HG02943 (cell line): ENCODE measurements around the gene TNIK.
"Not testable (repeated sequence)": the region's sequence is repeated elsewhere in the genome, so short reads cannot be mapped to it uniquely, and the experiment has no call there.

ENCODE experiments used
- ATAC-seq: cut with Tn5 transposase; IDR thresholded peaks from one replicate; pipeline ENCODE4 v1.9.1; 2021; ENCODE audit warnings: mild to moderate bottlenecking, low read depth, moderate library complexity; ENCODE audit not compliant: unreplicated experiment

TNIK gene

DNA sequence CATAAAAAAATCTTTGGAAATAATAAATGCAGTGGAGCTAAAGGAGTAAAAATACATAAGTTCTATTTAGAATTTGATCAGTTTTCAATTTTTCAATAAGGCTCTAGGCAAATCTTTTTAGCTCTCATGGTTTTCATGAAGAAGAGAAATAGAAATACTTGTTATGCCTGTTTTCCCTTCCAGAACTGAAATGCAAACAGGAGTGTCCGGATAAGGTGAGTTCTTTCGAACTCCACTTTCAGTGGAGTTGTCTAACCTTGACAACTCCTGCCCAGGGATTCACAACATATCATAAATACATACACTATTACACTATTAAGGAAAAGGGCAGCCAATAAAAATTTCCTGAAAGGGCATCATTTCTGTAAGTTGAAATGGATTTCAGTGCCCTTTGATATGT, 217.3 kb downstream of the TNIK start:
- no peak for ATAC-seq

DNA sequence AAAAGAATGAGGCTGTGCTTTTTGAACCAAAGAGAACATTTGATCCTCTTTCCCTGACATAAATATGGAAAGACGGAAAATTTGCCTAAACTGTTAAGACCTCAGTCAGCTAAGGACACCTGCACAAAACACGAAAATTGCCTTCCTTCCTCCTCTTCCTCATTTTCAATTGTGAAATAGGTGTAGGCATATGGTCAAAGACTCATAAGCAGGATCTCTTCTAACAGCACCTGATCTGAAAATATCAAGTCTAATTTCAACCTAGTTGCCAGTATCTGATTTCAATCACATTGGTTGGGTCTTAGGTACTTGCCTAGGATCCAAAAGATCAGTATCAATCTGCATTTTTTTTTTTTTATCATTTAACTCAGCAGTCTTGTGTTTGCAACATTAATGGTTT, 218.0 kb downstream of the TNIK start:
- ATAC-seq = no peak

DNA sequence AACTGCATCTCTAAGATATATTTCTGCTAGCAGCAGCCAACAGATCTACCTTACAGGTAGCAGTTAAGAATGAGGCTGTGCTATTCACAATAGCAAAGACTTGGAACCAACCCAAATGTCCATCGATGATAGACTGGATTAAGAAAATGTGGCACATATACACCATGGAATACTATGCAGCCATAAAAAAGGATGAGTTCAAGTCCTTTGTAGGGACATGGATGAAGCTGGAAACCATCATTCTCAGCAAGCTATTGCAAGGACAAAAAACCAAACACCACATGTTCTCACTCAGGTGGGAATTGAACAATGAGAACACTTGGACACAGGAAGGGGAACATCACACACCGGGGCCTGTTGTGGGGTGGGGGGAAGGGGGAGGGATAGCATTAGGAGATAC, 218.6 kb downstream of the TNIK start:
- ATAC-seq = not testable (repeated sequence)

DNA sequence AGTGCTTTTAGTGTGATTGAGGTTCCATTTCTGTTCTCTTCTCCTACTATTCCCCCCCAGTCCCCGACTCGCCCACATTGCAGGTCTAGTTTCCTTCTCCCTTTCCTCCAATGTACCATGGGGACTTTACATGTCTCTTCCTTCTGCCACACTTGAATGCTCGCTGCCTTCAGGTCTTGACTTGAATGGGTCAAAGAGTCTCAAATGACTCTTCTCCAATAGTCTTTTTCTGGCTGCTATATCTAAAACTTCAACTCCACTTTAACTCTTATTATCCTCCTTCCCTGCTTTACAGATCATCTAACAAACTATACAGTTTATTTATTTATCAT, 219.7 kb downstream of the TNIK start:
- ATAC-seq = no peak

DNA sequence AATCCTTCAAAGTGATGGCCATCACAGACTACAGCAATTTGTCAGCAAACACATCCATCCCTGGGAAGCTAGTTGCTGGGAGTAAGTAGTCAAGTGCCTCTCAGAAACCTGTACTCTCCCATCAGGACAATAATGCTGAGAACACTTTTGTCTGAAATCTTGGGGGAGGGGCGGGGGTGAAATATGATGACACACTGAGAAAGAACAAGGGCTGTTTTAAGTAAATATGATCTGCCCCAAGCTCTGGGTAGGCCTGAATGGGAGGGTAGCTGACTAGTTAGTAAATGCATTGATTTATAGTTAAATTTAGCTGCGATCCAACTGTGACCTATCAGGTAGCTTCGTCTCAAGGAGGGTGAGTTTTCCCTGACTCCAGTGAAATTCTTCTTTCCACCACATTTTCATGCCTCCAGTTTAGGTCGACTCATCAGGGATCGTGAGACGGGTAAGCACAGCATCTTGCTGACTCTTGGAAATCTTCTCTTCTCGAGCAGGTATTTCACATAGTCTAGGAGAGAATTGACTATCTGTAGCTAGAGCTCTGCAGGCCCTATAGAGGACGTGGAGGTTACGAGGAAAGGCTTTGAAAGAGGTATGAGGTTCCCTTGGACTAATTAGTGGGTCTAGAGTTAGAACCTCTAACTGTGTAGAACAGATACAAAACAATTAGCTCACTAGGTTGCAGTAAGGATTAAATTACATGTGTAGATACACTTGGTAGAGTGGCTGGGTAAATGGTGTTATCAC, 220.3 kb downstream of the TNIK start:
- no peak for ATAC-seq

DNA sequence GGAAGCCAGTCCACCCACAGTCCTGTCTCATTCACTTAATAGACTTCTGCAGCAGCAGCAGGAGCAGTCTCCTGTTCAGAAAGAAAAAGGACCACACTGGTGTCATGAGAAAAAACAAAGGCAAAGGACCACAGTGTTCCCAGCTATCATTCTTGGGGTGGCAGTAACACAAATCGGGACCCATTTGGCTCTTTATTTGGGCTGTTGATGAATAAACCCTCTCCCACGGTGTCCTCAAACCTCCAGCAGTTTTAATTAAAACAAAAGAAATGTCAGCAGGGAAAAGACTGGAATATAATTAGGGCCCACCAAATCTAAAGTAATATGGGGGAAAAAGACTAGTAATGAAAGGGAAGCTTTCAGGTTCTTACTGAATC, 223.2 kb downstream of the TNIK start:
- ATAC-seq = no peak

DNA sequence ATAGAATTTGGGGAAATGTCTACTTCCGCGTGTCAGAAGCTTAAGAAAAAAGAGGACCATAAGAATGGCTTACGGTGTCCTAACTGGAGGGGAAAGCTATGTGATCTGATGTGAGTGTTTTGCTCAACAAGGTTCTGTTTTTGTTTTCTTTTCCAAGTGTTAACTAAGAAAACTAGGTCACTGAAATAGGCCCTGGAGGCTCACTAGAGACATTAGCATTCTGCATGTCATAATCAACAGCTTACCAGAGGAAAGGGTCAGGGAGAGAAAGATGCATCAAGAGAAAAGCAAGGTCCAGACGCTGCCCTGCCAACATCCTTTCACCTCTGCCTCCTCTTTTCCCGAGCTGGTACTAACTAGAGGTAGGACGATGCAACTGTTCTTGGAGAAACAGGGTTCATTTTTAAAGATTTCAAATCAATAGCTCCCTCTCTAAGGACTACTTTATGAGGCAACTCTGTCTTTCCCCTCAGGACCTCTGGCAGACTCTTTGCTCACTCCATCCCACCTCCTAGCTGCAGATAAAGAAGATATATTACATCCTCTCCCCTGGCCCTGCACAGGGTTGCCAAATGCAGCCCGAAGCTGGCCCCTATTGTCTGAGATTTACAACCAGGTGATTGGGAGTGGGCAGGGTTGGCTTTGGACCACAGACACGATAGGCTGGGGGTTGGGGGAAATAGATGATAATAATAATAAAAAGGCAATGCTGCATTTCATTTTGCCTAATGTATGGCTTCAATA, 223.8 kb downstream of the TNIK start:
- ATAC-seq = no peak

DNA sequence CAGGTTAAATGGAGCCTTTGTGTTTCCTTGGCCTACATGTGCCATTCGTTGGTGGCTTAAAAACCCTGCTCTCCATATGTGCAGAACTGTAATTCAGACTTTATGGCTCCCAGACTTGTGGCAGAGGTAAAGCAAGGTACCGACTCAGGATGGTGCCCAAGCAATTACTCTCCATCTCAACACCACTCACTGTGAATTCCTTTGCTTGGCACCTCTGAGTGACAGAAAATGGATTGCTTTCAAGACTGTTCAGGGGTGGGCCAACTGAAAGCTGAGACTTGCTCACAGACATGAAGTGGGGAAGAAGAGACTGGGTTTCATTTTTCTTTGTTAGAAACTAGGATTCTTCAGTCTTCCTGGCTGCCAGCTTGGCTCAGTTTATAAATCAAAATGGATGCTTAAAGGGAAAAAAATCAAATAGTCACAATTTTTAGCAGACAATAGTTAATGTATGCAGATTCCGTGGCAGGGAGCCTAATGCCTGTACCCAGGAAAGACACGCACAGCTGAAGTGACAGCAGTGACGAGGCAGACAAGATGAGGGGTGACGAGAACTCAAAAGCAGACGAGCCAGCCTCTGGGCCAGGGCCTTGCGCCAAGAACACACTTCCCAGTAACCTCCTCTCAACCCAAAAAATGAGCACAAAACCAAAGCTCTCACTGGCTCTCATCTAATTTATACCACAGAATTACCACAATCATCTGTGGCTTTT, 225.8 kb downstream of the TNIK start:
- ATAC-seq = no peak

DNA sequence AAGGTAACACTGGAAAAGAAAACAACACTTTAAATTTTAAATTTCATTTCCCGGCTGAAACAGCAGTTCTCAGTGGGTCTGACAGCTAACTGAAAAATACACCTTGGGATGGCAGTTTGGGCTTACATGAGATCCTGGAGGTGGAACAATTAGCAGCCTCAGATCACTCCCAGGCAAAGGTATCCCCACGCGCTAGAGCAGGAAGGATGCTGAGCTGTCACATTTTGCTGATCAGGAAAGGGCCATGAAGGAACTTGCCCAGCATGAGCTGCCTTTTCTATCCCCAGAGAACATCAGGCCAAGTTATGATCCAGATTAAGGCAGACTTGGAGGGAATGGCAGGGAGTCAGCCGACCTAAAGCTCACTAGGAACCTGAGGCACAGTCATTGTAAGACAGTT, 228.8 kb downstream of the TNIK start:
- no peak for ATAC-seq

DNA sequence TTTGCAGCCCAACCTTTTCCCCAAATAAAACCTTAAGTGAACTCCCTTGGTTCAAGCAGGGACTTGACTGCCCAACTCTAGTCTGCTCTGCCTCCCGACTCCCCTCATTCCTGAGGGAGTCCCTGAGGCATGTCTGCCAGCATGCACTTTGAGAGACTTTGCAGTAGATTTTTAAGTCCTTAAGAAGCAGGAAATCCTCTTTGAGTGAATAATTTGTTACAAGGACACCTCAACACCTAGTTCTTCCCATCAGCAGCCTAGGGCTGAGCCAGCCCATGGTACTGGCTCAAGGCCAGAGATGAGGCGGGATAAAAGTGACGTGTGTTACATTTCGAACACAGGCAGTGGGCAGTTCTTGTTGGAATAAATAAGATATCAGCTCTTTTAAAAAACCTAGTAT, 229.3 kb downstream of the TNIK start:
- no peak for ATAC-seq

DNA sequence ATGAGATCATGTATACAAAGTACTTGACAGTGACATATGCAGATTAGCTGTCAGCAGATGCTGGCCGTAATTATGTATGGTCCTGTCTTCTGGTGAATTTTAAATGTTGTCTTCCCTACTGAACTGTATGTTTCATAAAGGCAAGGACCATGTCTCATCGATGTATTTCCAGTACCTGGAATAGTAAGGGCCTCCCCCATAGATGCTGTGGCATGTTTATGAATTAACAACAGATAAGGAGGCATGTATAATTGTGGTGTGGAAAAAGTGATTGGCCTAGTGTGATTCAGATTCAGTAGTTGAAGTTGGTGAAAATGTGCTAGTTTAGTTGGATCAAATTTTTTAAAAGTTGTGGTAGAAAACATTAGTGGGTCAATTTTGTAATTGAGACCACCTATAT, 231.0 kb downstream of the TNIK start:
- no peak for ATAC-seq

DNA sequence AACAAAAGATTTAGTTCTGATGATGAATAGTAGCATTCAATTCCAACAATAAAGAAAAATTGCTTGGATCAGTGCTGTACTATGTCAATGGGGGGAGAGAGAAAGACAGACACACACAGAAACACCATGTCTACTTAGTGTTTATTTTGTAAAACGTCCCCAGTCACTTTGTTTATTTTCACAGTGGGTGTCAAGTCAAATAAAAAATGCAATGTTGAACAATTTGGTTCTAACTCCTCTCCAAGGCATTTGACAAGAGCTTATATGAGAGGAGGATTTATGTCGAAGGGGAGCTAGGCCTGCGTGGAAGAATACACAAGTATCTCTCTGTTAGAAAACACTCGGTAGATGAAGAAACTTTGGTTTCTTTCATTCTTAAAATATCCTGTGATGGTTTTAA, 232.0 kb downstream of the TNIK start:
- no peak for ATAC-seq

DNA sequence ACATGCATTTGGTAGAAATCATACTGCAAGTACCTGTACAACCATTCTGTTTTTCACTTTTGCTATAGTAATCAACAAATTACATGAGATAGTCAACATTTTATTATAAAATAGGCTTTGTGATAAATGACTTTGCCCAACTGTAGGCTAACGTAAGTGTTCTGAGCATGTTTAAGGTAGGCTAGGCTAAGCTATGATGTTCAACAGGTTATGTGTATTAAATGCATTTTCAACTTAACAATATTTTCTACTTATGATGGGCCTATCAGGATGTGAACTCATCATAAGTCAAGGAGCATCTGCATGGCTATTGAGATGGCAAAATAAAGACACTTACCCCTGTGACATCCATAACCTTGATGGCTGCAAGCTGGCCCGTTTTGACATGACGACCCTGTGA, 232.4 kb downstream of the TNIK start:
- no peak for ATAC-seq

DNA sequence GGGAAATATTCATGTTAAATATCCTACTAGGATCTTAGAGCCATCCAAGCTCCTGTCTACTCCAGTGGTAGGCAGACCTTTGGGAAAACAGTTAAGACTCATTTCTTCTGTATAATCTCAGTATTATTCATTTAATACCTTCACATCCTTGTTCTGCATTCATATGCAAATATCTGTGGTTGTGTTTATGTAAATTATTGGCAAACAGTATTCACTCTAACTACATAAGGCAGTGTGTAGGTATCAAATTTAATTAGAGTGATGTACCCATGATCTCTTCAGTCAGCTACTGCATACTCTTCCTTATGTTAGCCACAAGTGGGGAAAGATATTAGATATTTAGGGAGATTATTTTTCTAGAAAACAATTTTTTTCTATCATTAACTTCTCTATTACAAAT, 232.8 kb downstream of the TNIK start:
- ATAC-seq = no peak

DNA sequence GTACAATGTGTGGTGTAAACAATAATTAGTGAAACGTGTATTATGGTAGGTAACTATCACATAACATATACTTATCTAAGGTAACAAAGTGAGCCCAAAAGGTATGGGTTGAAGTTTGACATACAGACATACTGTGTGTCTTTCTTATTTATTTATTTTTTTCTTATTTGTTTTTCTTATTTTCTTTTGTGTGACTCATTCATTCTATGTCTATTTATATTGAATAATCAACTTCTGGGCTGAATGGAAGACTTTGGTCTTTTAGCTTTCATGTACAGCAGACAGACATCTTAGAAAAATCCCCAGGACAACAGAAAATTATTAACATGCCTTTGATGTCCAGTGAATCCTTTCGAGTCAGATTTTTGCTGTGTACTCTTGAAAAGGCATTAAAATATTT, 233.4 kb downstream of the TNIK start:
- no peak for ATAC-seq

DNA sequence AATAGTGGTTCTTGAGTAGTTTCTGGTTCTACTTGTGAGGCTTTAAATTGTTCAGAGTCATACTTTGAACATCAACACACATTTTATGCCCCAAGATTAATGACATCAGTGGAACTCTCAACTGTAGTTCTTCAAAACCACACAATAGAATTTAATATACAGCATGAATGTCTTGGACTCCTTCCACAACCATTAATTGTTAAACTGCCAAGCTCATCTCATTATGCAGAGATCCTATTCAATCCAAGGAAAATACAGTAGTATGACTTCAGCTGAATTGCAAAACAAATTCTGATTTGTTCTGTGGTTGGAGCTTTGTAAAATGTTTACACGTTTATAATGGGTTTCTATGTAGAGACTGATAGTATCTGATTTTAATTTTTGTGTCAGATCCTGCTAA, 234.5 kb downstream of the TNIK start:
- no peak for ATAC-seq

DNA sequence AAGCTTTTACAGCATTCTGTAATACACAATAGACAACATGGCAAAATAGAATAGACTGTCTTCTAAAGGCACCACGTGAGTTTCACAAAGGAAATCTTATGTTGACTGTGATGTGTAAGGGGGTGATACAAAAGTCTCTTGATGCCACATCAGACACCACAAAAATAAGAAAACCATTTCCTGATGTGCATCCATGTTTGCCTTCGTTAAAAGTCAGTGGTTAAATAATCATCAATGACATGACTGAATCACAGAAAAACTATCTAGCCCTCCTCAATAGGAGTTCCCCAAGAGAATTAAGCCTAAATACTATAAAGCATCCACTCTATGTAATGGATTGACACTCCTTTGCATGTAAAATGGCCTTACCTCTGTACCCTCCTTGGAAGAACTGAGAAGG, 235.0 kb downstream of the TNIK start:
- no peak for ATAC-seq

DNA sequence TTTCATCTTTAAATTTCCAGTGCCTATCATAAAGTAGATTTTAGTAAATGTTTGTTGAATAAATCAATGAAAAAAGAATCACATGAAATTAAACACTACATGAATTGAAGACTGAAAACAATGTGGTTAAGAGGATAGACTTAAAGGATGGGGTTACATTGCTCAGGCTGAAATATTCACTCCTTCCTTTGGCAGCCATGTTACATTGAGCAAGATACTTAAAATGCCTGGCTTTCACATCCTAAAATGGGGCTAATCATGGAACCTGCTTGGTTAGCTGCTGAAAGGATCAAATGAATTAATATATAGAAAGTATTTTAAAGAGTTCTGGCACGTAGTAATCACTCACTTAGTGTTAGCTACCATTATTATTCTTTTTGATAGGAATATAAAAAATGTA, 236.8 kb downstream of the TNIK start:
- no peak for ATAC-seq

DNA sequence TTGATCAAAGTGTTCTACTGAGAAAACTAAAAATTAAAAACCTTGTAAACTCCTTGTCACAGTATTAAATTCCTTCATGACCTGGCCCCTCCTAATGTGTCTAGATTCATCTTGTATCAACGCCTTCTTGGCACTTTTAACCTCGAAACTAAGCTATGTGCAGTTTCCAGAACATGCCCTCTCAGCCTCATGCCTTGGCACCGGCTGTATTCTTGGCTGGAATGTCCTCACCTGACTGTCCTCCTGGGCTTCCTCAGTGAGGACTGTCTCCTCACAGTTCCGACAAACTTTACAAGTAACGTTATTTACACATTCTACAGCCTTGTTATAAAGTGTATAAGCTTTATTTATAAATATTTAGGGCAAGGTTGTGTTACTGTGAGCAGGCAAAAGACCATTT, 237.2 kb downstream of the TNIK start:
- ATAC-seq = no peak

DNA sequence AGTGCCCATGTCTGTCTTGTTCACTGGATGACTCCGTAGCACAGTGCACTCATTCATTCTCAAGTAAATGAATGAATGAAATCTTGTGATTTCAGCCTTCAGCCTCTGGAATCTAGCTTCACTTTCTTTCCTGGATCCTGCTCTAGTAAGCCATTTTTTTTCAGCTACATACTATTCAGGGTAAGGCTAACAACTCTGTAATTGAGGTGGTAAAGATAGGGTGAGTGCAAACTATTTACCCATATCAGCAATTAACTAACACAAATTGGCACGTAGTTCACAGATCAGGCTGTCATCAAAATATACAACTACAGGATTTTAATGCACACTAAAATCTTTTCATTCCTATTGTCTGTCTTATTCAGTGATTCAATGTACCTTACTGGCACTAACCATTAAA, 238.6 kb downstream of the TNIK start:
- ATAC-seq = no peak

DNA sequence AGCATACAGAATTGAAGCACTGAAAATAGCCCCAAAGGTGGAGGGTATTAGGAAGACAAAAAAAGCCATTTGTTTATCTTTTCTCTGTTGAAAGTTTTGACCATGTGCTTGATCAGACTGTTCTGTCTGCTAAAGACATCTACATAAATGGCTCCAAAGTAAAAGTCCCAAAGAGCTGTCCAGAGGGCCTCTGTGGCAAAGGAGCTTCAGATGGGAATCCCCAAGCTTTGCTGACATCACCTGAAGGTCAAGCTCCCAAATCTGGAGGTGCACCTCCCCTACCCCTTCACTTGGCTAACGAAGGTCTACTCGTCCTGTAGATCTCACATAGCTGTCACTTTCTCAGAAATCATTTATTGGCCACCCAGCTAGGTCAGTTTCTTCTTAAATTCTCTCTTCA, 239.1 kb downstream of the TNIK start:
- no peak for ATAC-seq

DNA sequence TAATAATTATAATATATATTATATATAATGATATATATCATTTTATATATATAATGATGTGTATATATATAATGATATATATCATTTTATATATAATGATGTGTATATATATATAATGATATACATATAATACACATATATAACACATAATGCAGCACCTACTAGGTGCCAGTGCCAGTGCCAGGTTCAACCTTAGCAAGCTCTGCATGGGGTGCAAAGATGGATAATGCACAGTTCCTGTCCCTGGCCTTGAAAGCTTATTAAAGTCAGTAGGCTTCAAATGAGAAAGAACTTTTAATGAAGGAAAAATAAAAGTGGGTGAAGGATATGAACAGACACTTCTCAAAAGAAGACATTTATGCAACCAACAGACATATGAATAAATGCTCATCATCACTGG, 240.9 kb downstream of the TNIK start:
- no peak for ATAC-seq
